HG03520 (cell line): ENCODE data around the gene SNTG2.

Experiments used
- ATAC-seq: cut with Tn5 transposase; IDR thresholded peaks from one replicate; pipeline ENCODE4 v1.9.1; 2021; ENCODE audit warnings: mild to moderate bottlenecking, moderate library complexity; ENCODE audit not compliant: unreplicated experiment

SNTG2 gene

GRCh38 chr2:1169291-1169949 lies 218.8 kb downstream of the SNTG2 start:
- no peak for ATAC-seq

- ATAC-seq = no peak
Observed at GRCh38 chr2:1170241-1170640, 219.6 kb downstream of the SNTG2 start.

GRCh38 chr2:1170711-1171110 lies 220.1 kb downstream of the SNTG2 start:
- ATAC-seq = no peak

DNA sequence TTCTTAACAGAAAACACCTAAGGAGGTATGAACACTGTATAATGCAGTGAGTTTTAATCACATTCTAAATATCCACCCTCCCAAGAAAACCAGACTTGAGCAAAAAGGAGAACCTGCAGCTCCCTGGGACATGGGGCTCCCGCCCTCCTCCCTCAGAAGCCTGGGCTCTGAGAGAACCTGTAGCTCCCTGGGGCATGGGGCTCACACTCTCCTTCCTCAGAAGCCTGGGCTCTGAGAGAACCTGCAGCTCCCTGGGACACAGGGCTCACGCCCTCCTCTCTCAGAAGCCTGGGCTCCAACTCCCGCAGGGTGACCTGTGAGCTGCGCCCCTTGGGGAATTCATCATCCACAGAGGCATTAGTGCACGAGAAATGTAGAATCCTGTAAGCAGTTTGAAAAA lies 222.9 kb downstream of the SNTG2 start:
- no peak for ATAC-seq

GRCh38 chr2:1181893-1182292 lies 231.2 kb downstream of the SNTG2 start:
- no peak for ATAC-seq

DNA sequence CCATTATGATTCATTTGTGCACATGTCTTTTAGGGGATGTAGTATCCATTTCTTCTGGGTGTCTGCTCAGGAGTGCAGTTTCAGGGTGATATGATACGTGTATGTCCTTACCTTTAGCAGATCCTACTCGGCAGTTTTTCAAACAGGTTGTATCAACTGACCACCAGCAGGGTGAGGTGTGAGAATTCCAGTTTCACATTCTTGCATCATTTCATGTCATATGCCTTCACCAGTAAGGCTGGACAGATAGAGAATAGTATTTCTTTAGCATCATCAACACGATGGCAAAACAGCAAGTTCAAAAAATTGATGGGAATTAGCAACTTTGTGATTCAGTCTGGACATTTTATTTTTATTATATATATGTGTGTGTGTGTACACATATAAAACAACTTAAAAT lies 232.7 kb downstream of the SNTG2 start:
- ATAC-seq = no peak

GRCh38 chr2:1186421-1186820 lies 235.8 kb downstream of the SNTG2 start:
- ATAC-seq = no peak

DNA sequence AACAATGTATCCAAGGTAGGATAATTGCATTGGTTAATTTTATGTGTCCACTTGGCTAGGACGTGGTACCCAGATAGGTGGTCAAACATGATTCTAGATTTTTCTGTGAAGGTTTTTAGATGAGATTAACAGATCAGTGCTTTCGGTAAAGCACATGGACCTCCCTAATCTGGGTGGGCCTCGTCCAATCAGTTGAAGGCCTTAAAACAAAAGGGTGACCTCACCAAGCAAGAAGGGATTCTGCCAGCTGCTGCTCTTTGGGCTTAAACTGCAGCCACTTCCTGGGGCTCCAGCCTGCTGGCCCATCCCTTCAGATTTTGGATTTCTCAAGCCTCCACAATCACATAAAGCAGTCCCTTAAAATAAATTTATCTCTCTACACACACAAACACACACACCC lies 236.5 kb downstream of the SNTG2 start:
- ATAC-seq = no peak

- ATAC-seq = no peak
Observed at GRCh38 chr2:1192121-1192520, 241.5 kb downstream of the SNTG2 start.

DNA sequence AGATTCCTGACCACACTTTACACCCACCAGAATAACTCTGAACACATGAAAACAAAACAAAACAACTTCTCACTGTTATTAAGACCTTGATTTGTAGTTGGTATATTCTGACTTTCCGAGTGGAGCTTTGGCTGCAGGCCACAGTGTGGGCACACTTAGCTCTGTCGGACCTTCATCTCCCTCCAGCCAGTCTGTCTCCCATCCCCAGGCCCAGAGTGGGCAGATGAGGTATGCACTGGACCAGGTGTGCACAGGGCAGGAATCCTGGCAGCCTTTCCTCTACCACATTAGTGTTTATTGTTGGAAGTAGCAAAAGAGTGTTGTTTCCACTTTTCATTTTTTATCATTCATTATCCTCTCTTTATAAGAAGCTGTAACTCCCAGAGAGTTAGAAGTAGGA lies 243.2 kb downstream of the SNTG2 start:
- ATAC-seq = no peak

GRCh38 chr2:1203772-1204171 lies 253.1 kb downstream of the SNTG2 start:
- no peak for ATAC-seq

- ATAC-seq = no peak
Observed at GRCh38 chr2:1205853-1206252, 255.2 kb downstream of the SNTG2 start.

DNA sequence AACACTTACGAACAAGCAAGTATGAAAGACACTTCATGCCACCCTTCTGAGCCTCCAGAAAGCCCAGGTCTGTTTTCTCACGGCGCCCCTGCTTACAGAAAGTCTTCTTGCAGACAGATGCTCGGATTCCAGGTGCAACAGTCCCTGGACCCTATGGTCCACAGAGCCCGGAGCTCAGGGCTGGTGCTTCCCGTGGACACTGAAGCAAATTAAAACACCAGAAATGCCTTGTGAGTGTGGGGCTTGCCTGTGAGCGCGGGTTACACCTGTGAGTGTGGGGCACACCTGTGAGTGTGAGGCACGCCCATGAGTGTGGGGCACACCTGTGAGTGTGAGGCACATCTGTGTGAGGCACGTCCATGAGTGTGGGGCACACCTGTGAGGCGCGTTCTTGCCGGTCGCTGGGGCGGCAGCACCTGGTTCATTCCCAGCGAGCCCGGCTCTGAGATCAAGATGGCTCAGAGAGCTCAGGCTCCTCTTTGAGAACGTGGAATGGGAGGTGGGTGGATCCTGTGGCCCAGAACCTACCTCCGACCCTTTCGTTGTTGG lies 257.4 kb downstream of the SNTG2 start:
- no peak for ATAC-seq

DNA sequence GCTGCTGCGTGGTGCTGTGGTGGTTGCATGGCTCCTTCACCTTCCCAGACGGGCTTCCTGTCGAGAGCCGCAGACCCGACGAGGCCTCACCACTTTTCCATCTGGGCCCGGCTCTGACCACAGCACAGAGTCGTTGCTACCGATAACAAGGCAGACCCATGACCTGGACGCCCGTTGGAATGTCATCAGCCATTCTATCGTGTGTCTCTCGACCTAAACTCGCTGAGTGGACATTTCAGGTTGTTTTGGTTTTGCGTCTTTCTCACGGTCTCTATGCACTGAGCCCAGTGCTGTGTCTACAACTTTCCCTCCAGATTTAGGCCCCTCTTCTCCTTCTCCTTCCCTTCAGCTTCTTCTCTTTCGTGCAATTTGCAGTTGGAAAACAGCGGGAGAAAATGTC lies 257.9 kb downstream of the SNTG2 start:
- no peak for ATAC-seq

DNA sequence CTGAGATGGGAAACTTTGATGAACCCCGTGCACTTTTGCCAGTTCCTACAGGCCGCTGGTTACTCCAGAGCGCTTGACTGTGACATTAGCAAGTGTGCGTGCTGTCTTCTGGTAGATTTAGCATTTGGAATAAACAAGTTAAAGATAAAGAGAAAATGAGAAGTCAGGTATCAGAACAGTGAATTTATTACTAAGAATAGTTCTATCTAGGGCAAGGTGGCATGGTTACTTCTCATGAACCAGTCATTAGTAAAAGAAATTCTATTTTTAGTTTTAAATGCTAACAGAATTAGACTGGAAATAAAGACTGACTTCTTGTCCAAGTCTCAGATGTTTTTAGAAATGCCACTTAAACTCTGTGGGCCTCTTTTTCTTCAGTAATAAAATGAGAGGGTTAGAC lies 258.6 kb downstream of the SNTG2 start:
- no peak for ATAC-seq

DNA sequence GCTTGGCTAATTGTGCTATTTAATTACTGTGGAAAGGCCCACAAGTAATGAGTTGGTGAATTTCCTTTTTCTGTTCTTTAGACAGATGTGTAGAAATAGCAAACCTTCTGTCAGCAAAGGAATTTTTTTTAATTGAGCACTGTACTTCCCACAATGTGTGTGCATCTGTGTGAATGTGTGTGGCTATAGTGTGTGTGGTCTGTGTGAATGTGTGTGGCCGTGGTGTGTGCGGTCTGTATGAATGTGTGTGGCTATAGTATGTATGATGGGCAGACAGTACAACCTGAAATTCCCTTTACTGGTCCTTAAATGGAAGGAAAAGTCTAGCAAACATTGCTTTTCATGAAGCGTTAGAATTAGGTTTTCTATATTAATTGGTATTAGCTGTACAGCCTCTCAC lies 259.1 kb downstream of the SNTG2 start:
- no peak for ATAC-seq

DNA sequence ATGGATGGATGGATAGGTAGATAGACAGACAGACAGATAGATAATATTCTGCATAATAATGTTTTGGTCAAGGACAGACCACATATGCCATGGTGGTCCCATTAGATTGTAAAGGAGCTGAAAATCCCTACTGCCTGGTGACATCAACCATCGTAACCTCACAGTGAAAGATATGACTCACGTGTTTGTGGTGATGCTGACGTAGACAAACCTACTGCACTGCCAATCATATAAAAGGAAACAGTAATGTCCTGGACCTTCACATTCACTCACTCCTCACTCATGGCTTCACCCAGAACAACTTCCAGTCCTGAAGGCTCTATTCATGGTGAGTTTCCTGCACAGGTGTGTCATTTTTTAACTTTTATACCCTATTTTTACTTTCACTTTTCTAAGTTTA lies 259.7 kb downstream of the SNTG2 start:
- ATAC-seq = no peak

- ATAC-seq = no peak
Observed at GRCh38 chr2:1219901-1220573, 269.4 kb downstream of the SNTG2 start.

DNA sequence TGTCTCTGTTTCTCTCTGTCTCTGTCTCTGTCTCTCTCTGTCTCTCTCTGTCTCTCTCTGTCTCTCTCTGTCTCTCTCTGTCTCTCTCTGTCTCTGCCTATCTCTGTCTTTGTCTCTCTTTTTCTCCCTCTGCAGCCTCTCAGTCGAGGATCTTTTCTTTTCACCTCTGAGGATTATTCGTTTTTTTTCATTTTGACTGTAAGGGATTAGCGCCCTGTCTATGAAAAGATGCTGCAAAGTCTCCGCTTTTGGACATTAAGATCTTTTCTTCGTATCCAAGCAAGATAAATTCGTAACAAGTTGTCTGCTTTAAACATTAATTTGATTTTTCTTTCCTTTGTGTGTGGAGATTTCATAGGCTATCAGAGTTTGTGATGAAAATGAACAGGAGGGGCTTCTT lies 271.4 kb downstream of the SNTG2 start:
- no peak for ATAC-seq

- no peak for ATAC-seq
Observed at GRCh38 chr2:1223791-1224190, 273.1 kb downstream of the SNTG2 start.

GRCh38 chr2:1224901-1225300 lies 274.3 kb downstream of the SNTG2 start:
- ATAC-seq = no peak

DNA sequence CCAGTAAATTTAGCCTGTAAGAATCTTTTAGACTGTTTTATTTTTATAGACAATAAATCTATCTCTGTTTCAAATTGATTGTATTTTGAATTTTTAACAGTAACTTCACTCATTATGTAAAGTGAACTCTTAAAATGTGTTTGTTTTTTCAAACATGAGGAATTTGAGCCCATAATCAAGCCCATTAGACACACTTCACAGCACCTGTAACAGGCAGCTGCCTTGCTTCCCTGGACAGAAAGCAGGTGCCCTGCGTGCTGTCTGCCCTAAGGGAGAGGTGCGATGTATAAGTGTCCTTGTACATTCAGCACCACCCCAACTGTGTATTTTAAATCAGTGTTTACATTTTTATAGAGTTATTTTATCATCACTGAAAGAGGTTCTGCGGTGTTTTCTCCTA lies 276.1 kb downstream of the SNTG2 start:
- no peak for ATAC-seq
